Activated CD4-positive, alpha-beta T cell treated with anti-CD3 and anti-CD28 coated beads, Interleukin-2, amount 10 ng/mL, durations not matched to agents 7 days and 5 days (primary cell): ENCODE measurements around the gene CACNB4. TPM values are rescaled to one million over a fixed set of nuclear protein-coding genes. Genes with fewer than 3 reads are reported as not detected.

Source experiments
- CTCF ChIA-PET: fragments of 350-600 bp; sonication (Branson Sonifier 250); formaldehyde crosslinking; loops from one replicate; lab custom pipeline; 2021; ENCODE audit warnings: antibody characterized with exemption; lab: Charles Lee
- POLR2A ChIA-PET: fragments of 350-600 bp; sonication (Branson Sonifier 250); formaldehyde crosslinking; loops from one replicate; lab custom pipeline; 2021; ENCODE audit warnings: antibody characterized with exemption; lab: Charles Lee
- DNase-seq: peaks from one replicate; pipeline ENCODE4 v3.0.0-alpha.2; 2020
- H3K27ac Mint-ChIP-seq: one replicate; pipeline ENCODE4 v1.8.0; 2021; ENCODE audit warnings: mild to moderate bottlenecking, moderate library complexity, mixed read lengths
- H3K27me3 Mint-ChIP-seq: one replicate; pipeline ENCODE4 v1.8.0; 2021; ENCODE audit warnings: mixed read lengths
- H3K36me3 Mint-ChIP-seq: one replicate; pipeline ENCODE4 v1.8.0; 2021; ENCODE audit warnings: low read depth, mixed read lengths
- H3K4me1 Mint-ChIP-seq: one replicate; pipeline ENCODE4 v1.8.0; 2021; ENCODE audit warnings: mixed read lengths
- H3K4me3 Mint-ChIP-seq: one replicate; pipeline ENCODE4 v1.8.0; 2021; ENCODE audit warnings: mild to moderate bottlenecking, moderate library complexity, mixed read lengths
- H3K9me3 Mint-ChIP-seq: one replicate; pipeline ENCODE4 v1.8.0; 2021; ENCODE audit warnings: mixed read lengths
- total RNA-seq, 2 experiments: library from RNA; stranded (reverse); gene quantifications; one replicate each; pipeline ENCODE4 v1.2.3, GENCODE V29; 2021

Gene CACNB4
- total RNA-seq, 2 experiments from 2014 or later: 0.12 to 0.21 TPM

- H3K27me3 Mint-ChIP-seq: peaks cover 3% of the 10 kb centered on the region
- no peak for DNase-seq
- no peaks in the 10 kb centered on the region for H3K36me3 Mint-ChIP-seq
- ChIA-PET CTCF (no interaction called here), POLR2A (no interaction called here)
- H3K4me3 Mint-ChIP-seq: no peak overlapping the region
- no peaks in the 10 kb centered on the region for H3K9me3 Mint-ChIP-seq
- no peak overlapping the region for H3K27ac Mint-ChIP-seq
- peaks cover 7% of the 10 kb centered on the region for H3K4me1 Mint-ChIP-seq
These were observed 125.6 kb downstream of the CACNB4 start for GRCh38 chr2:151973013-151973900.

- CTCF ChIA-PET: interaction anchor here (0.6 to 0.7 kb wide), 2 partner anchors 57 to 89 kb away, joined by 3 read pairs; no protein-coding TSS in a partner anchor
- no peak for DNase-seq
These were observed 126.4 kb downstream of the CACNB4 start for GRCh38 chr2:151972241-151973012.

GRCh38 chr2:151971301-151972051 is 127.4 kb downstream of the CACNB4 start:
- no peaks in the 10 kb centered on the region for H3K36me3 Mint-ChIP-seq
- H3K4me1 Mint-ChIP-seq: peaks cover 2% of the 10 kb centered on the region
- POLR2A ChIA-PET: no interaction called here
- no peaks in the 10 kb centered on the region for H3K9me3 Mint-ChIP-seq
- H3K27me3 Mint-ChIP-seq: peaks cover 3% of the 10 kb centered on the region
- H3K4me3 Mint-ChIP-seq: no peak overlapping the region
- H3K27ac Mint-ChIP-seq: no peak overlapping the region
- no peak for DNase-seq
- CTCF ChIA-PET: interaction anchor here (0.6 to 0.7 kb wide), 2 partner anchors 56 to 88 kb away, joined by 3 read pairs; no protein-coding TSS in a partner anchor

More at GRCh38 chr2:151972241-151973012, 126.4 kb downstream of the CACNB4 start:
- Mint-ChIP-seq H3K4me1 (peaks cover 7% of the 10 kb centered on the region), H3K4me3 (no peak overlapping the region), H3K27me3 (peaks cover 3% of the 10 kb centered on the region), H3K27ac (no peak overlapping the region), H3K36me3 (no peaks in the 10 kb centered on the region), H3K9me3 (no peaks in the 10 kb centered on the region)
- POLR2A ChIA-PET: no interaction called here

GRCh38 chr2:151968770-151969470 is 129.9 kb downstream of the CACNB4 start:
- CTCF ChIA-PET: no interaction called here
- Mint-ChIP-seq H3K9me3 (no peaks in the 10 kb centered on the region), H3K36me3 (no peaks in the 10 kb centered on the region), H3K4me3 (no peak overlapping the region), H3K27me3 (peaks cover 5% of the 10 kb centered on the region), H3K27ac (no peak overlapping the region), H3K4me1 (peaks cover 2% of the 10 kb centered on the region)
- DNase-seq: no peak
- POLR2A ChIA-PET: no interaction called here

GRCh38 chr2:151967829-151968722 is 130.8 kb downstream of the CACNB4 start:
- Mint-ChIP-seq H3K9me3 (no peaks in the 10 kb centered on the region), H3K27me3 (peaks cover 5% of the 10 kb centered on the region), H3K36me3 (no peaks in the 10 kb centered on the region), H3K4me1 (no peaks in the 10 kb centered on the region), H3K27ac (no peak overlapping the region), H3K4me3 (no peak overlapping the region)
- no peak for DNase-seq
- ChIA-PET POLR2A (no interaction called here), CTCF (no interaction called here)

GRCh38 chr2:151965884-151966283 is 133.0 kb downstream of the CACNB4 start:
- ChIA-PET POLR2A (no interaction called here), CTCF (no interaction called here)
- no peaks in the 10 kb centered on the region for H3K9me3 Mint-ChIP-seq
- H3K27ac Mint-ChIP-seq: no peak overlapping the region
- H3K4me3 Mint-ChIP-seq: no peak overlapping the region
- H3K4me1 Mint-ChIP-seq: no peaks in the 10 kb centered on the region
- no peaks in the 10 kb centered on the region for H3K36me3 Mint-ChIP-seq
- DNase-seq: no peak
- H3K27me3 Mint-ChIP-seq: peaks cover 2% of the 10 kb centered on the region

- ChIA-PET POLR2A (no interaction called here), CTCF (no interaction called here)
- DNase-seq: no peak
- Mint-ChIP-seq H3K9me3 (no peaks in the 10 kb centered on the region), H3K4me3 (no peak overlapping the region), H3K4me1 (no peaks in the 10 kb centered on the region), H3K27me3 (peaks cover 2% of the 10 kb centered on the region), H3K27ac (no peak overlapping the region), H3K36me3 (no peaks in the 10 kb centered on the region)
These were observed 137.3 kb downstream of the CACNB4 start for GRCh38 chr2:151961558-151961957.

- Mint-ChIP-seq H3K4me3 (no peak overlapping the region), H3K27me3 (no peaks in the 10 kb centered on the region), H3K9me3 (no peaks in the 10 kb centered on the region), H3K4me1 (no peaks in the 10 kb centered on the region), H3K36me3 (no peaks in the 10 kb centered on the region), H3K27ac (no peak overlapping the region)
- DNase-seq: no peak
- ChIA-PET CTCF (interaction anchor here (0.5 kb wide), 1 partner anchor 636 kb away, joined by 3 read pairs; no protein-coding TSS in a partner anchor), POLR2A (no interaction called here)
These were observed 139.6 kb downstream of the CACNB4 start for GRCh38 chr2:151959238-151959637.

- peaks cover 6% of the 10 kb centered on the region for H3K27me3 Mint-ChIP-seq
- POLR2A ChIA-PET: no interaction called here
- no peaks in the 10 kb centered on the region for H3K4me1 Mint-ChIP-seq
- H3K4me3 Mint-ChIP-seq: no peak overlapping the region
- no peak for DNase-seq
- H3K36me3 Mint-ChIP-seq: no peaks in the 10 kb centered on the region
- CTCF ChIA-PET: no interaction called here
- H3K9me3 Mint-ChIP-seq: no peaks in the 10 kb centered on the region
- no peak overlapping the region for H3K27ac Mint-ChIP-seq
These were observed 145.4 kb downstream of the CACNB4 start for GRCh38 chr2:151953467-151953866.

- Mint-ChIP-seq H3K9me3 (no peaks in the 10 kb centered on the region), H3K36me3 (no peaks in the 10 kb centered on the region), H3K27ac (no peak overlapping the region), H3K4me1 (no peaks in the 10 kb centered on the region), H3K4me3 (no peak overlapping the region), H3K27me3 (peaks cover 6% of the 10 kb centered on the region)
- no peak for DNase-seq
- ChIA-PET POLR2A (no interaction called here), CTCF (no interaction called here)
These were observed 146.0 kb downstream of the CACNB4 start for GRCh38 chr2:151952691-151953456.

GRCh38 chr2:151947813-151948165 is 151.1 kb downstream of the CACNB4 start:
- H3K4me1 Mint-ChIP-seq: no peaks in the 10 kb centered on the region
- H3K27ac Mint-ChIP-seq: no peak overlapping the region
- POLR2A ChIA-PET: no interaction called here
- peaks cover 4% of the 10 kb centered on the region for H3K27me3 Mint-ChIP-seq
- no peak overlapping the region for H3K4me3 Mint-ChIP-seq
- DNase-seq: no peak
- H3K9me3 Mint-ChIP-seq: peaks cover 5% of the 10 kb centered on the region
- no peaks in the 10 kb centered on the region for H3K36me3 Mint-ChIP-seq
- CTCF ChIA-PET: no interaction called here
